Astrocyte (in vitro differentiated cells and primary cell): Measurements from ENCODE around the gene ATP13A2. TPM values are rescaled to one million over a fixed set of nuclear protein-coding genes. Genes with fewer than 3 reads are reported as not detected.

ENCODE experiments used
- DNase-seq: peaks from one replicate; pipeline ENCODE4 v3.0.0-alpha.2; 2010; ENCODE audit warnings: low read depth
- FAIRE-seq: peaks from 2 replicates; lab custom pipeline; 2011; peaks lifted over from hg19 to GRCh38; lab: Jason Lieb, UNC
- H2AFZ ChIP-seq: 2 replicates; pipeline ENCODE4 v1.6.0; 2012; ENCODE audit warnings: low read depth, low read length, inconsistent platforms
- H3K27ac ChIP-seq: 2 replicates; pipeline ENCODE4 v1.5.1; 2011; ENCODE audit warnings: low read depth, low read length, inconsistent platforms
- H3K27me3 ChIP-seq: 2 replicates; pipeline ENCODE4 v1.6.0; 2011; ENCODE audit warnings: low read length, inconsistent platforms; ENCODE audit not compliant: insufficient read depth
- H3K36me3 ChIP-seq: 2 replicates; pipeline ENCODE4 v1.5.1; 2011; ENCODE audit warnings: low read length, inconsistent platforms; ENCODE audit not compliant: insufficient read depth
- H3K4me1 ChIP-seq: 2 replicates; pipeline ENCODE4 v1.5.1; 2011; ENCODE audit warnings: low read length, inconsistent platforms; ENCODE audit not compliant: insufficient read depth
- H3K4me2 ChIP-seq: 2 replicates; pipeline ENCODE4 v1.6.0; 2012; ENCODE audit warnings: low read length, inconsistent platforms
- H3K4me3 ChIP-seq: 2 replicates; pipeline ENCODE4 v1.5.1; 2011; ENCODE audit warnings: low read depth, mild to moderate bottlenecking, low read length, inconsistent platforms; ENCODE audit not compliant: insufficient read depth
- H3K79me2 ChIP-seq: 2 replicates; pipeline ENCODE4 v1.6.0; 2012; ENCODE audit warnings: mild to moderate bottlenecking, low read length, inconsistent platforms; ENCODE audit not compliant: insufficient read depth
- H3K9ac ChIP-seq: 2 replicates; pipeline ENCODE4 v1.6.0; 2012; ENCODE audit warnings: mild to moderate bottlenecking, low read length, inconsistent platforms
- H3K9me3 ChIP-seq: 2 replicates; pipeline ENCODE4 v1.5.1; 2012; ENCODE audit warnings: low read depth, mild to moderate bottlenecking, low read length, inconsistent platforms; ENCODE audit not compliant: insufficient read depth
- H4K20me1 ChIP-seq: 2 replicates; pipeline ENCODE4 v1.6.0; 2012; ENCODE audit warnings: low read length, inconsistent platforms; ENCODE audit not compliant: insufficient read depth
- H3K27ac Mint-ChIP-seq: one replicate; pipeline ENCODE4 v1.8.0; 2021; ENCODE audit warnings: mild to moderate bottlenecking, mixed read lengths; ENCODE audit not compliant: unreplicated experiment
- H3K27me3 Mint-ChIP-seq: one replicate; pipeline ENCODE4 v1.8.0; 2021; ENCODE audit warnings: low read depth, mixed read lengths; ENCODE audit not compliant: unreplicated experiment
- H3K36me3 Mint-ChIP-seq: one replicate; pipeline ENCODE4 v1.8.0; 2021; ENCODE audit warnings: low read depth, mixed read lengths; ENCODE audit not compliant: unreplicated experiment
- H3K4me1 Mint-ChIP-seq: one replicate; pipeline ENCODE4 v1.8.0; 2021; ENCODE audit warnings: low read depth, mixed read lengths; ENCODE audit not compliant: unreplicated experiment
- H3K4me3 Mint-ChIP-seq: one replicate; pipeline ENCODE4 v1.8.0; 2021; ENCODE audit warnings: mild to moderate bottlenecking, moderate library complexity, mixed read lengths; ENCODE audit not compliant: unreplicated experiment
- H3K9me3 Mint-ChIP-seq: one replicate; pipeline ENCODE4 v1.8.0; 2021; ENCODE audit warnings: mild to moderate bottlenecking, mixed read lengths; ENCODE audit not compliant: unreplicated experiment
- CTCF ChIP-seq: IDR thresholded peaks from 2 replicates; pipeline ENCODE4 v1.5.1; 2011; ENCODE audit warnings: low read depth, mild to moderate bottlenecking, inconsistent platforms, low read length, moderate library complexity; ENCODE audit not compliant: insufficient read depth
- EZH2 ChIP-seq: IDR thresholded peaks from 2 replicates; pipeline ENCODE4 v1.6.1; 2012; ENCODE audit warnings: mild to moderate bottlenecking, low read length, inconsistent platforms; ENCODE audit not compliant: insufficient read depth
- total RNA-seq: library from RNA; stranded (reverse); gene quantifications from 2 replicates; pipeline ENCODE4 v1.2.1, GENCODE V29; 2021

The ATP13A2 gene
- total RNA-seq, 1 donor from 2014 or later: 67.8 TPM

GRCh38 chr1:17001760-17002523 is 9.8 kb downstream of the ATP13A2 start:
- Histone ChIP-seq H3K27me3 (no peaks in the 10 kb centered on the region), H3K4me1 (peaks cover 13% of the 10 kb centered on the region), H3K4me3 (no peak overlapping the region), H3K36me3 (peaks cover 12% of the 10 kb centered on the region), H4K20me1 (peaks cover 35% of the 10 kb centered on the region), H3K9ac (no peak overlapping the region), H3K27ac (no peak overlapping the region), H3K79me2 (no peaks in the 10 kb centered on the region), H3K9me3 (no peaks in the 10 kb centered on the region), H2AFZ (no peak overlapping the region), H3K4me2 (no peak overlapping the region)
- FAIRE-seq (no peak), DNase-seq (no peak)
- TF ChIP-seq CTCF: no peak
- TF ChIP-seq EZH2: no peak
- Mint-ChIP-seq H3K27me3 (no peaks in the 10 kb centered on the region), H3K27ac (no peak overlapping the region), H3K4me1 (no peaks in the 10 kb centered on the region), H3K9me3 (no peaks in the 10 kb centered on the region), H3K4me3 (no peak overlapping the region), H3K36me3 (peaks cover 28% of the 10 kb centered on the region)

GRCh38 chr1:16999863-17000262 is 11.9 kb downstream of the ATP13A2 start:
- H3K9me3 ChIP-seq: no peaks in the 10 kb centered on the region
- Mint-ChIP-seq H3K4me3 (no peak overlapping the region), H3K4me1 (no peaks in the 10 kb centered on the region), H3K36me3 (peaks cover 36% of the 10 kb centered on the region), H3K9me3 (no peaks in the 10 kb centered on the region), H3K27ac (no peak overlapping the region), H3K27me3 (no peaks in the 10 kb centered on the region)
- no peak overlapping the region for H3K27ac ChIP-seq
- H3K36me3 ChIP-seq: peaks cover 10% of the 10 kb centered on the region
- no peaks in the 10 kb centered on the region for H3K27me3 ChIP-seq
- FAIRE-seq (no peak), DNase-seq (no peak)
- H3K4me3 ChIP-seq: no peak overlapping the region
- H4K20me1 ChIP-seq: peaks cover 26% of the 10 kb centered on the region
- H3K79me2 ChIP-seq: no peaks in the 10 kb centered on the region
- peaks cover 13% of the 10 kb centered on the region for H3K4me1 ChIP-seq
- TF ChIP-seq EZH2 (no peak), CTCF (no peak)
- no peak overlapping the region for H2AFZ ChIP-seq
- no peak overlapping the region for H3K4me2 ChIP-seq
- no peak overlapping the region for H3K9ac ChIP-seq

GRCh38 chr1:16998589-16998988 is 13.1 kb downstream of the ATP13A2 start:
- Histone ChIP-seq H3K27me3 (no peaks in the 10 kb centered on the region), H4K20me1 (peaks cover 17% of the 10 kb centered on the region), H3K4me3 (no peak overlapping the region), H3K79me2 (no peaks in the 10 kb centered on the region), H3K4me1 (peaks cover 4% of the 10 kb centered on the region), H3K36me3 (peaks cover 5% of the 10 kb centered on the region), H2AFZ (no peak overlapping the region), H3K27ac (no peak overlapping the region), H3K4me2 (no peak overlapping the region), H3K9ac (no peak overlapping the region), H3K9me3 (no peaks in the 10 kb centered on the region)
- no peak for DNase-seq
- no peak for TF ChIP-seq EZH2
- TF ChIP-seq CTCF: no peak
- H3K4me1 Mint-ChIP-seq: no peaks in the 10 kb centered on the region
- H3K4me3 Mint-ChIP-seq: no peak overlapping the region
- no peak overlapping the region for H3K27ac Mint-ChIP-seq
- H3K27me3 Mint-ChIP-seq: no peaks in the 10 kb centered on the region
- peaks cover 28% of the 10 kb centered on the region for H3K36me3 Mint-ChIP-seq
- no peaks in the 10 kb centered on the region for H3K9me3 Mint-ChIP-seq
- no peak for FAIRE-seq
